ENCODE results near the gene SLC25A38. TPM values are rescaled to one million over a fixed set of nuclear protein-coding genes. Genes with fewer than 3 reads are reported as not detected.

SLC25A38 gene
- total RNA-seq, 1 experiment from 2014 or later: 48.2 TPM

DNA sequence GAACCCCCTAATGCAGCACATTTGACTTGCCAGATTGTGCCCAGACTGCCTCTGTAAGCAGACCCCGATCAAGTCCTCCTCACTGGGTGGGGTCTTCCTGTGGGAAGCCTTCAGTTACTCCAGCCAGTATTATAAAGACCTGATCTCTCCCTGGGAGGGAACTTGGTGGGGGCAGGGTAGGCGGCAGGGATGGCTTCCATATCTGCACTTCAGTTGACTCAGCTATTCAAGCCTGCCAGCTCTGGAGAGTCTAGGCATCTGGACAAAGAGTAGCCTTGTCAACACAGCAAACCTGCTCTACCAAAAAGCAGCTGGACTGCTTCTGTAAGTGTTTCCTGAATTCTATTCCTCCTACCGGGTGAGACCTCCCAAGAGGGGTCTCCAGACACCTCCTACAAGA, 21.0 kb upstream of the SLC25A38 start:
- Histone ChIP-seq H3K27me3 (ENCODE audit: insufficient read depth, low read length) (no peaks in the 10 kb centered on the region), H3K4me2 (ENCODE audit: insufficient read depth, insufficient read length, low read length) (no peak overlapping the region), H3K4me1 (ENCODE audit: insufficient read depth, low read length) (no peaks in the 10 kb centered on the region), H3K27ac (ENCODE audit: insufficient read length, low read depth, low read length) (no peak overlapping the region), H2BK120ac (ENCODE audit: low read depth, low read length, poor library complexity, severe bottlenecking) (no peak overlapping the region), H2AFZ (ENCODE audit: low read length) (no peak overlapping the region), H3K23ac (ENCODE audit: insufficient read length, low read depth, low read length) (no peak overlapping the region), H3K23me2 (ENCODE audit: insufficient read length, low read depth, low read length, poor library complexity, severe bottlenecking) (no peaks in the 10 kb centered on the region), H3K9me3 (ENCODE audit: control insufficient read depth, low read depth, low read length) (no peaks in the 10 kb centered on the region), H2BK20ac (ENCODE audit: low read depth, low read length, poor library complexity, severe bottlenecking) (no peak overlapping the region), H2BK5ac (ENCODE audit: insufficient read length, low read length) (no peak overlapping the region), H4K20me1 (ENCODE audit: control insufficient read depth, insufficient read depth, insufficient read length) (no peaks in the 10 kb centered on the region), H2BK12ac (ENCODE audit: insufficient read length, low read depth, low read length) (no peak overlapping the region), H3K18ac (ENCODE audit: insufficient read length, low read depth, low read length) (no peak overlapping the region), H3K79me1 (ENCODE audit: insufficient read depth, low read depth, low read length, poor library complexity, severe bottlenecking) (no peaks in the 10 kb centered on the region), H4K8ac (replicated peaks; ENCODE audit: insufficient read length, low read depth, low read length) (no peak overlapping the region), H3K14ac (ENCODE audit: insufficient read depth, low read length) (no peak overlapping the region), H3K79me2 (ENCODE audit: insufficient read depth, low read length) (no peaks in the 10 kb centered on the region), H2BK15ac (ENCODE audit: low read depth, low read length) (no peak overlapping the region), H3K56ac (ENCODE audit: insufficient read length, low read depth, low read length) (no peak overlapping the region), H4K91ac (ENCODE audit: insufficient read length, low read depth, low read length) (no peak overlapping the region), H3K4ac (ENCODE audit: low read depth, low read length) (no peak overlapping the region), H4K5ac (ENCODE audit: insufficient read length, low read depth, low read length) (no peak overlapping the region), H2AK5ac (ENCODE audit: insufficient read length, low read length) (no peak overlapping the region), H3T11ph (ENCODE audit: low read length) (no peak overlapping the region), H3K9ac (ENCODE audit: extremely low read depth, insufficient read length, low read length) (no peak overlapping the region)
- no peaks in the 10 kb centered on the region; a peak in 1 of 7 replicates for H3K36me3 Mint-ChIP-seq (ENCODE audit: insufficient read depth in 1 of 3, low read depth in 3 of 3)
- no peaks in the 10 kb centered on the region; a peak in 1 of 5 replicates for H3K9me3 Mint-ChIP-seq
- DNase-seq: no peak
- no peak overlapping the region for H3K27ac Mint-ChIP-seq
- H3K4me1 Mint-ChIP-seq: no peaks in the 10 kb centered on the region
- H3K4me3 Mint-ChIP-seq: no peak overlapping the region
- WGBS (ENCODE audit: extremely low coverage, insufficient read length, low lambda C conversion rate): no CpG with 5 or more reads among the region's 3 CpGs
- peaks cover 3% of the 10 kb centered on the region for H3K27me3 Mint-ChIP-seq (ENCODE audit: low read depth)
- no peak for TF ChIP-seq CTCF (conservative IDR thresholded peaks at IDR 0.05)

Data from H9 (cell line).